ENCODE measurements around the gene XXYLT1. TPM values are rescaled to one million over a fixed set of nuclear protein-coding genes. Genes with fewer than 3 reads are reported as not detected.
"Not testable (repeated sequence)": the region's sequence is repeated elsewhere in the genome, so short reads cannot be mapped to it uniquely, and the experiment has no call there.

Gene XXYLT1
- polyA plus RNA-seq, 3 donors from 2014 or later, result 5.3 to 15.7 (median 5.6) TPM

GRCh38 chr3:195044411-195044810 lies 226.5 kb downstream of the XXYLT1 start:
- Mint-ChIP-seq H3K4me1 (no peaks in the 10 kb centered on the region), H3K36me3 (no peaks in the 10 kb centered on the region), H3K27ac (no peak overlapping the region), H3K9me3 (peaks cover 0 to 1% (median 0%) of the 10 kb centered on the region in 6 donors), H3K27me3 (ENCODE audit: low read depth in 3 of 3) (peaks cover 0 to 4% (median 1%) of the 10 kb centered on the region in 3 donors), H3K4me3 (no peak overlapping the region)
- no peak for DNase-seq

DNA sequence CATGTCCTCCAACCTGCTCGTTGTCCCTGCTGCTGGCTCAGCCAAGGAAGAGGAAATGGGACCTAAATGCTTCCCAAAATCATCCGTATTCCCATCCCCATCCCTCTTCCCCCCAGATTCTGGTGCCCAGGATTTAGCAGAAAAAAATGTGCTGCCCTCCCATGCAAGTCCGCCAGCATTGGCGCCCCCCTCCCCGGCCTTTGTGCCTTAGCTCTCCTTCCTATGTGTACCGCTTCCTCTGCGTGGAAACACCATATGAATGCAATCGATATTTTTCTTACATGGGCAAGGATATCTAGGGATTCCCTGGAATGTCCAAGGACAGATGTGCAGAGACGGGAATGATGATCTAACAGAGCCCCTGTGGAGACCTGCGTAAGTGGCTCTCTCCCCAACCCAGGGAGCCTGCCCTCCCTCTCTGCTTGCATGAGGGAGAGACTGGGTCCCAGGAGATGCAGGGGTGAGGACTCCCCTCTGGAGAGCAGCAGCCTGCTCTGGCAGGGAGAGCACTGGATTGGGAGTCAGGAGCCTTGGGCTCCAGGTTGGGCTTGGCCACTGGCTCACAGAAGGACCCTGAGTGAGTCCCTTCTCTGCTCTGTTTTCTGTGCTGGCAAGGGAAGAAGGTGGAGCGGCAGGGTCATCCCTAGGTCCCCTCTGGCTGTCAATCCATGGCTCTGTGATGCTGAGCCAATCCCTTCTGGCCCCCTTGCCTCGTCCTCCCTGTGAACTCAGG lies 227.2 kb downstream of the XXYLT1 start:
- no peak overlapping the region for H3K4me3 Mint-ChIP-seq
- peaks cover 0 to 4% (median 1%) of the 10 kb centered on the region in 3 donors for H3K27me3 Mint-ChIP-seq (ENCODE audit: low read depth in 3 of 3)
- H3K9me3 Mint-ChIP-seq, result peaks cover 0 to 1% (median 0%) of the 10 kb centered on the region in 6 donors
- H3K36me3 Mint-ChIP-seq, result no peaks in the 10 kb centered on the region
- H3K27ac Mint-ChIP-seq, result no peak overlapping the region
- H3K4me1 Mint-ChIP-seq, result no peaks in the 10 kb centered on the region
- DNase-seq, result no peak

GRCh38 chr3:195042743-195043606 lies 228.0 kb downstream of the XXYLT1 start:
- no peaks in the 10 kb centered on the region for H3K4me1 Mint-ChIP-seq
- H3K27me3 Mint-ChIP-seq (ENCODE audit: low read depth in 3 of 3), result peaks cover 0 to 4% (median 1%) of the 10 kb centered on the region in 3 donors
- no peak overlapping the region for H3K4me3 Mint-ChIP-seq
- H3K9me3 Mint-ChIP-seq, result peaks cover 0 to 1% (median 0%) of the 10 kb centered on the region in 6 donors
- H3K27ac Mint-ChIP-seq, result no peak overlapping the region
- no peaks in the 10 kb centered on the region for H3K36me3 Mint-ChIP-seq
- no peak for DNase-seq

- Mint-ChIP-seq H3K4me1 (no peaks in the 10 kb centered on the region), H3K27me3 (ENCODE audit: low read depth in 3 of 3) (peaks cover 0 to 4% (median 1%) of the 10 kb centered on the region in 3 donors), H3K4me3 (no peak overlapping the region), H3K36me3 (no peaks in the 10 kb centered on the region), H3K9me3 (peaks cover 0 to 1% (median 0%) of the 10 kb centered on the region in 6 donors), H3K27ac (no peak overlapping the region)
- no peak for DNase-seq
These were observed 228.9 kb downstream of the XXYLT1 start for GRCh38 chr3:195041871-195042742.

DNA sequence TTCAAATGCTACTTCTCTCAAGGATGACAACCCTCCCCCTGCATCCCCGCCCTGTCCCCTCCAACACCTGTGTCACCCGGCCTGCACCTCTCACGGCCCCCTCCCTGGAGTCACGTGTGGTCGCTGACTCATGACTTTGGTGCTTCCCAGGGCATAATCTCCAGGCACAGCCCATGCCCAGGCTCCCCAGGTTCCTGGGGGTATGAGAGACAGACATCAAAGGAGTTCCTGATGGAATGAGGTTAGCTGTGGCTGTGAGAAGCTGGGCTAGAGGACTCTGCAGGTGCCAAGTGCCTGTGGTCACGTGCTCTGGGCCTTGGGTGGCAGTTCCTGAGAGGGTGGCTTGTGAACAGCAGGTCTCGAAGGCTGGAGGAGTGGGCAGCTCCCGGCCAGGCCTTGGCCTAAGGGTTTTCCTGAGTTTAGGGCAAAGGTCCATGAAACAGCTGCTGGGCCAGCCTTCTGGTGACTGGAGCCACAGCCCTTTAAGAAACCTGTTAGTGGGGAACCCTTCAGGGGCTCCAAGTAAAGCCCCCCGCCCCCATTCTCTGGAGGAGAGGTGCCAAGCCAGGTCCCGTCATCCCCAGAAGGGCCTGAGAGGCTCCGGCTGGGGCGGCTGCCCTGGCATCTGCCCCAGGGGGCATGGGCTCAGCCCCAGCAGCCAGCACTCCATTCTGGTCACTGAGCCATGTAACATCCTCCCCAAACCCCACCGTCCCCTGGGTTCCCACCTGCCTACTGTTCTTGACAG lies 230.0 kb downstream of the XXYLT1 start:
- Mint-ChIP-seq H3K4me3 (no peak overlapping the region), H3K36me3 (no peaks in the 10 kb centered on the region), H3K9me3 (peaks cover 0 to 1% (median 0%) of the 10 kb centered on the region in 6 donors), H3K4me1 (no peaks in the 10 kb centered on the region), H3K27ac (no peak overlapping the region), H3K27me3 (ENCODE audit: low read depth in 3 of 3) (peaks cover 0 to 4% (median 1%) of the 10 kb centered on the region in 3 donors)
- DNase-seq, result no peak

DNA sequence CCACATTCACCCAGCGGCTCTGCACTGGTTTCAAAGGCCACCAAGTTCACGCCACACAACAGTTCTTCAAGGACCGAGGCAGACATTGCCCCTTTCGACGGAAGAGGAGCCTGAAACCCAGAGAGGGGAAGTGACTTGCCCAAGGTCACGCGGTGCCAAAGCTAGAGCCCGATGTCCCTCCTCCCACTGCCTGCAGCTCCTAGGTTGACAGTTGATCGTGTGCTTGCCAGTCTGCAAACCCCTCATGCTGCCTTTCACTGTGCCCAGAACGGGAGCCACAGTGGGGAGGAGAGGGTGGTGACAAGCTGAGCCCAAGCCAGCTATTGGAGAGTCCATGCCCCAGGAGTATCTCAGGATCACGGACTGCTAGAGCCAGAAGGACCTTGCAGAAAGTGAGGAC lies 230.9 kb downstream of the XXYLT1 start:
- H3K9me3 Mint-ChIP-seq, result peaks cover 0 to 1% (median 0%) of the 10 kb centered on the region in 6 donors
- no peak overlapping the region for H3K4me3 Mint-ChIP-seq
- H3K27me3 Mint-ChIP-seq (ENCODE audit: low read depth in 3 of 3), result peaks cover 0 to 2% (median 1%) of the 10 kb centered on the region in 3 donors
- no peaks in the 10 kb centered on the region for H3K4me1 Mint-ChIP-seq
- DNase-seq, result no peak
- no peak overlapping the region for H3K27ac Mint-ChIP-seq
- no peaks in the 10 kb centered on the region for H3K36me3 Mint-ChIP-seq

DNA sequence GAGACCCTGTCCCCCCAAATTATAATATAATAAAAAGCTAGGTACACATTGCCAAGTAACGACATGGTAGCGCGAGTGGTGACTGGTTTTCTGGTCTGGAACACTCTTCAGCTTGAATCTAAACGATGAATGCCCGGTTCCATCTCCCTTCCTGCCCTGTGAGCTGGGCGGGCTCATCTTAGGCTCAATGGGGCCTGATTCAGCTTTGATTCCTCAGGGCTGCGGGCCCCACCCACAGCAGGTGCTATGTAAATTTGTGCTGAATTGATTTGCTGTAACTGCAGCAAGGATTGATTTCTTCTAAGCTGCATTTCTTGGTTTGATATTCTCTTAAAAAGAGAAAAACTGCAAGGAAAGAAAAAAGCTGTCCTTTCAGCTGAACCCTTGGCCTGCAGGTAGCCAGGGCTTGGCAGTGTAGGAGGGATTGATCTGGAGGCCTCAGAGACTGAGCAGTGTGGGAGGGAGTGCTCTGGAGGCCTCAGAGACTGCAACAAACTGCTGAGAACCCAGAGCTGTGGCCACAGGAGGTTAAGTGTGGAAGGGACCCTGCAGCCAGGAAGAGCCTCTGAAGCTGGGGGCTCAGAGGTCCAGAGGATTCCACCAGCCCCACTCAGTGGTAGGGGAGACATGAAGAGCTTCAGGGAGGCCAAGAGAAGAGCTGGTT lies 231.6 kb downstream of the XXYLT1 start:
- Mint-ChIP-seq H3K27ac (no peak overlapping the region), H3K27me3 (ENCODE audit: low read depth in 3 of 3) (peaks cover 0 to 2% (median 1%) of the 10 kb centered on the region in 3 donors), H3K4me3 (no peak overlapping the region), H3K4me1 (no peaks in the 10 kb centered on the region), H3K9me3 (peaks cover 0 to 1% (median 0%) of the 10 kb centered on the region in 6 donors), H3K36me3 (no peaks in the 10 kb centered on the region)
- DNase-seq, result no peak

DNA sequence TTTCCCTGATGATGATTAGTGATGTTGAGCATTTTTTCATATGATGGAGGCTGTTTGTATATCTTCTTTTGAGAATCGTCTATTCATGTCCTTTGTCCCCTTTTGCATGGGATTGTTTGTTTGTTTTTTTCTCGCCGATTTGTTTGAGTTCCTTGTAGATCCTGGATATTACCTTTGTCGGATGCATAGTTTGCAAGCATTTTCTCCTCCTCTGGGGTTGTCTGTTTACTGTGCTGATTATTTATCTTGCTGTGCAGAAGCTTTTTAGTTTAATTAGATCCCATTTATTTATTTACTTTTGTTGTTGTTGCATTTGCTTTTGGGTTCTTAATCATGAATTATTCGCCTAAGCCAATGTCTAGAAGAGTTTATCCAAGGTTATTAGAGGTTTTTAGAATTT lies 232.8 kb downstream of the XXYLT1 start:
- Mint-ChIP-seq H3K4me1 (no peaks in the 10 kb centered on the region), H3K4me3 (no peak overlapping the region), H3K27ac (no peak overlapping the region), H3K36me3 (no peaks in the 10 kb centered on the region), H3K9me3 (no peaks in the 10 kb centered on the region), H3K27me3 (ENCODE audit: low read depth in 3 of 3) (peaks cover 0 to 2% (median 0%) of the 10 kb centered on the region in 3 donors)
- DNase-seq, result no peak

DNA sequence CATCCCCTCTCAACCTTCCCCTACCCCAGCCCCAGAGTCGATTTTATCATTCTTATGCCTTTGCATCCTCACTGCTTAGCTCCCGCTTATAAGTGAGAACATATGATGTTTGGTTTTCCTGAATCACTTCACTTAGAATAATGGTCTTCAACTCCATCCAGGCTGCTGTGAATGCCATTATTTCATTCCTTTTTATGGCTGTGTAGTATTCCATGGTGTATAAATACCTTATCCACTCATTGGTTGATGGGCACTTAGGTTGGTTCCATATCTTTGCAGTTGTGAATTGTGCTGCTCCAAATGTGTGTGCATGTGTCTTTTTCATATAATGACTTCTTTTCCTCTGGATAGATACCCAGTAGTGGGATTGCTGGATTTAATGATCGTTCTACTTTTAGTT lies 233.4 kb downstream of the XXYLT1 start:
- H3K27ac Mint-ChIP-seq; H3K9me3 Mint-ChIP-seq; H3K36me3 Mint-ChIP-seq; DNase-seq; H3K4me1 Mint-ChIP-seq; H3K4me3 Mint-ChIP-seq; H3K27me3 Mint-ChIP-seq (ENCODE audit: low read depth in 3 of 3): not testable (repeated sequence)

GRCh38 chr3:195036974-195037373 lies 234.0 kb downstream of the XXYLT1 start:
- DNase-seq, result no peak
- H3K9me3 Mint-ChIP-seq, result no peaks in the 10 kb centered on the region
- no peaks in the 10 kb centered on the region for H3K4me1 Mint-ChIP-seq
- no peak overlapping the region for H3K4me3 Mint-ChIP-seq
- peaks cover 0 to 3% (median 0%) of the 10 kb centered on the region in 3 donors for H3K27me3 Mint-ChIP-seq (ENCODE audit: low read depth in 3 of 3)
- no peak overlapping the region for H3K27ac Mint-ChIP-seq
- no peaks in the 10 kb centered on the region for H3K36me3 Mint-ChIP-seq

GRCh38 chr3:195036574-195036973 lies 234.4 kb downstream of the XXYLT1 start:
- H3K27me3 Mint-ChIP-seq (ENCODE audit: low read depth in 3 of 3), result peaks cover 0 to 3% (median 0%) of the 10 kb centered on the region in 3 donors
- no peak overlapping the region for H3K4me3 Mint-ChIP-seq
- no peak overlapping the region for H3K27ac Mint-ChIP-seq
- no peaks in the 10 kb centered on the region for H3K36me3 Mint-ChIP-seq
- no peak for DNase-seq
- no peaks in the 10 kb centered on the region for H3K9me3 Mint-ChIP-seq
- H3K4me1 Mint-ChIP-seq, result no peaks in the 10 kb centered on the region

DNA sequence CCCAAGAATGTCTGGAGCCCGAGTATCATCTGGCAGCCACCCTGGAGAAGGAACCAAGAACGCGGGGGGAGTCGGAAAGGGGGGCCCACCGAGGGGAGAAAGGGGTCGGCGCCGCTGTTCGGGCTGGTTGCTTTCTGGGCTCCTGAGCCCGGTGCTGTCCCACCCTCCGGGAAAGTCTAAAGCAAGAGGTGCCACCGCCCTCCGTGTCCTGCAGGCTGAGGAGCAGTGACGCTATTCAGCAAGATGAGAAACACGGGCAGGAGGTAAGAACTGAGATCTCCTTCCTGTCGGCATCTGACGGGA lies 234.8 kb downstream of the XXYLT1 start:
- Mint-ChIP-seq H3K27me3 (ENCODE audit: low read depth in 3 of 3) (peaks cover 0 to 3% (median 0%) of the 10 kb centered on the region in 3 donors), H3K9me3 (no peaks in the 10 kb centered on the region), H3K4me3 (no peak overlapping the region), H3K27ac (no peak overlapping the region), H3K36me3 (no peaks in the 10 kb centered on the region), H3K4me1 (no peaks in the 10 kb centered on the region)
- DNase-seq, result no peak
